ENCODE data around the gene ZBTB18.

Gene ZBTB18

DNA sequence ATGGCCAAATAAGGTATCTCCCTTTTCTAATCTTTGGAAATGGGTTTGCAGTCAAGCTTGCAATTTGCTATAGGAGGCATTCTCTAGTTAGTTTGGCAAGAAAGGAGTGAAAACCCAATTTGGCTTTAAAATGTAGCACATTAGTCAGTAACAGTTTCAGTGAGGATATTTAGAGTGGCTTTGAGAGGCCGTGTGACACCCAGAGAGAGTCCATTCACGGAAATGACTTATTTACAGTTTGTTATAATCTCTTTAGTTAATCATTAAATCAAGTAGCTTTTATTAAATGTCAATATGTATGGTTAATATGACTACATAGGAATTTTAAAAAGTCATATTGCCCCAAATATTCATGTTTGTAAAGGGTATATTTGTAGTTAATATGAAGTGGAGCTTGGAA lies 9.6 kb downstream of the ZBTB18 start:
- DNase-seq (ENCODE audit: low read depth, low spot score) = no peak

DNA sequence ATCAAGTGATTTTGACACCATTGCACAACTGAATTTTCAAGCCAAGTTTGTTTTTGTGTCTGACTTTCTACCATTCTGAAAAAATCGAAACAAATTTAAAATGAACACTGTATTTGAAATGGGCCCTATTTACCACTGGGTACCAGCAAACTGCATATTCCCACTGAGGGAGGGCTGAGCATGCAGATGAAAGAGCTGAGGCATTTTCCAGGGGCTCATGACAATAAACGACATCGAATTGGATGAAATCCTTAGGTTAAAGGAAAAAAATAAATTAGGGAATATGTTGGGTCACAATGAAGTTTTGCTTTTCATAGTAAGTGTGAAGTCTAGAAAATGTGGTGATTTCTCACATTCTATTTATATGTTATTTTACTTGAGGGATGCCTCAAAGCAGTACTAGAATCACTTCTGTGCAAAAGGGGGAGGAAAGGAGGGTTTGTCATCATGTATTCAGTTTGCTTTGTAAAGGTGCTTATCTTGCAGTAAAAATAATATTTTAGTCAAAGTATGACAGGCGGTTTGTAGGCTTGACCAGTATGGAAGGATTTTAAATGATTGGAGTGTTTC lies 11.2 kb downstream of the ZBTB18 start:
- no peak for DNase-seq (ENCODE audit: low read depth, low spot score)

DNA sequence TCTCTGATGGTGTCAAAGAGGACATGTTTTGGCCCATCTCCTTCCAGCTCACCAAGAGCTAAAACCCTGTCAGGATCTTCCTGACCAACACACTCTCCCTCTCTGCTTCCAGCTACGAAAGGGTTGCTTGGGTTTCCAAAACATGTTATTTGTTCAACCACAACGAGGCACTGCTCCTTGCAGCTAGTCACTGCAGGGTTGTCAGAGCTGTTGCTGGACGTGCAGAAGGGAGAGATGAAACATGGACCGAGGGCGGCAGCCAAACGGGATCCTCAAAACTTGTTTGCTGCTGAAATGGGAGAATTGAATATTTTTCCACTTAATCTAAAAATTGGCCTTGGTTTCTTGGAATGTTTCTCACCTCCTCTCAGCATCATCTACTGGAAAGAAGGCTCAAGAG lies 12.4 kb downstream of the ZBTB18 start:
- no peak for DNase-seq (ENCODE audit: low read depth, low spot score)

GRCh38 chr1:244064621-244065020 lies 13.5 kb downstream of the ZBTB18 start:
- DNase-seq (ENCODE audit: low read depth, low spot score) = no peak

- DNase-seq (ENCODE audit: low read depth, low spot score) = no peak
These were observed 14.1 kb downstream of the ZBTB18 start for GRCh38 chr1:244065063-244065793.

DNA sequence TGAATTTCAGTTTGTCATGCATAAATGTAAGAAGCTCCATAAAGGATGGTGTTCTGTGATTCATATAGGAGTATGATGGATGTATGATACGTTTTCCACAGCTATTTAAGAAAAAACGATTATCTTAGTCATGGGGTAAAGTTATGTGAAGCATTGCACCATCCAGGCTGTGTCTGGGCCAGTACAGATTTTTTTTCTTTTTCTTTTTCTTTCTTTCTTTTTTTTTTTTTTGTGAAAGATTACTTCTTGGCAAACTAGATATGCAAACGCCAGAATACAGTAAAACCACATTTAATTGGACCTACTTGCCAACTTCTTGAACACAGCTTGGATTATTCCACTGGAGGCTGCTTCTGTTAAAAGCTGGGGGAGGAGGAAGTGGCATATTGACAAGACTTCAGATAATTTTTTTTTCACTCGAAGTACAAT lies 14.9 kb downstream of the ZBTB18 start:
- no peak for DNase-seq (ENCODE audit: low read depth, low spot score)

- DNase-seq (ENCODE audit: low read depth, low spot score) = no peak
These were observed 16.1 kb downstream of the ZBTB18 start for GRCh38 chr1:244066954-244067716.

GRCh38 chr1:244067893-244068292 lies 16.8 kb downstream of the ZBTB18 start:
- DNase-seq (ENCODE audit: low read depth, low spot score) = no peak

DNA sequence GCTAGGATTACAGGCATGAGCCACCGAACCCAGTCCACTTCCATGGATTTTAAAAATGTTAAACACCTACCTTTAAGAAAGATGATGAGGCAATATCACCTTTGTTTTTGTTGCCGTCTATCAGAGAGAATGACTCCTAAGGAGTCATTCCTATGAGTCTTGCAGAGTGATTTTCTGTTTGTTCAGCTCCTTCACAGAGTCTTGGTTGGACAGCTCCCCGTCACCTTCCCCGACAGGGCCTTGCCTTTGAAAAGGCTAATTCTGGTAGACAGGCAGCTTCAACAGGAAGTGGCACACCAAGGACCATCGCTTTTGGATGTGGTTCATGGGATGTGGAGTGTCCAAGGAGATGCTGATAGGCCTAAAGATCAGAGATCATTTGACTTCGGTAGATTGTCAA lies 17.5 kb downstream of the ZBTB18 start:
- DNase-seq (ENCODE audit: low read depth, low spot score) = no peak

GRCh38 chr1:244069326-244069898 lies 18.3 kb downstream of the ZBTB18 start:
- no peak for DNase-seq (ENCODE audit: low read depth, low spot score)

DNA sequence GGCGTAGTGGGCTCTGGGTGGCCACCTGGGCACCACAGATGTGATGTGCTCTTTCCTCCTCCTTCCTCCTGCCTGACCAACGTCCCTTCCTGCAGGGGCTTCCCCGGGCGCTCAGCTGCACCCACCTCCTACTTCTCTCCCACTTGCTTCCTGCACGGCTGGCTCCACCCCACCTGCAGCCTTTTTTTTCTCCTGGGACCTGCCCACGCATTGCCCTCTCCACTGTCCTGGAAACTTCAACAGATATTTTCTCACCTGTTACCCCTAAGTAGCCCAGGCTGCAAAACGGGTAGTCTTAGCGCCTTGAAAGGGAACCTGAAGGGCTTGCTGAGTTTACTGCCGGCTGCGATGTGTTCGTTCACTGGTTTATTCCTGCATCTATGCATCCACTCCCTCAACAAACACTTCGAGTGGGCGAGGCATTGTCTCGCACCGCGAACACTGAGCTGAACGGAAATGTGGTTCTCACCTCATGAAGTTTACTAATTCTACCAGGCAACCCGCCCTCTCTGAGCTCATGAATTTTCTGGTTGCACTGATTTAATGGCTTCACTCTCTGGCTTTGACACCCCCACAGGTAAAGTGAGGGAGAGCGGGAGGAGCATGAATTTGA lies 23.6 kb downstream of the ZBTB18 start:
- DNase-seq (ENCODE audit: low read depth, low spot score) = peak; percentile 39

- no peak for DNase-seq (ENCODE audit: low read depth, low spot score)
These were observed 24.2 kb downstream of the ZBTB18 start for GRCh38 chr1:244075247-244075722.

- DNase-seq (ENCODE audit: low read depth, low spot score) = no peak
These were observed 25.7 kb downstream of the ZBTB18 start for GRCh38 chr1:244076740-244077139.

- no peak for DNase-seq (ENCODE audit: low read depth, low spot score)
These were observed 26.6 kb downstream of the ZBTB18 start for GRCh38 chr1:244077473-244078220.

DNA sequence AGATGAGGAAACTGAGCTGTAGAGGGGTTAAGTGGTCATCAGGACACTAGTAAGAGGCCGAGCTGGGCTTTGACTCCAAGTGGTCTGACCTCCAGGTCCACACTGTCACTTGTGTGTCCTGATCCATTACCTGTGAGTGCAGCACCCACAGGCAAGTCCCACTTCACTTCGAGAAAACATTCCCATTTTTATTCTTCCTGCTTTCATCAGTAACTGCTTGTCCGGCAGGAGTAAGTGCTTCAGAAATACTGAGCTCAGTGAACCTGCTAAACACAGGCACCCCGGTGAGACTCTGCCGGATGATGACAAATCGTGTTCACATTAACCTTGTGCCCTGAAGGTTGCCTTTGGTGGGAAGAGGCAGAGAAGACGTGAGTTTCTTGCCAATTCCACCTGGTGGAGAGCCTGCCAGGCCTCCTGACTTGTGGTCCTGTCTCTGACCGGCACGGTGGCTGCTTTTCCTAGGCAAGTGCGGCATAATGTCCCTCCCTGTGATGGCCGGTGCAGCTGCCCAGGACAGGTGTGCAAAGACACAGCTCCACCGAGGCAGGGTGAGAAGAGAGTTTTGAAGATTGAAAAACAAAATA lies 29.4 kb downstream of the ZBTB18 start:
- no peak for DNase-seq (ENCODE audit: low read depth, low spot score)

GRCh38 chr1:244082969-244083368 lies 31.9 kb downstream of the ZBTB18 start:
- DNase-seq (ENCODE audit: low read depth, low spot score) = no peak

GRCh38 chr1:244083383-244083943 lies 32.4 kb downstream of the ZBTB18 start:
- no peak for DNase-seq (ENCODE audit: low read depth, low spot score)

- no peak for DNase-seq (ENCODE audit: low read depth, low spot score)
These were observed 33.7 kb downstream of the ZBTB18 start for GRCh38 chr1:244084763-244085162.

GRCh38 chr1:244085891-244086290 lies 34.8 kb downstream of the ZBTB18 start:
- DNase-seq (ENCODE audit: low read depth, low spot score) = no peak

DNA sequence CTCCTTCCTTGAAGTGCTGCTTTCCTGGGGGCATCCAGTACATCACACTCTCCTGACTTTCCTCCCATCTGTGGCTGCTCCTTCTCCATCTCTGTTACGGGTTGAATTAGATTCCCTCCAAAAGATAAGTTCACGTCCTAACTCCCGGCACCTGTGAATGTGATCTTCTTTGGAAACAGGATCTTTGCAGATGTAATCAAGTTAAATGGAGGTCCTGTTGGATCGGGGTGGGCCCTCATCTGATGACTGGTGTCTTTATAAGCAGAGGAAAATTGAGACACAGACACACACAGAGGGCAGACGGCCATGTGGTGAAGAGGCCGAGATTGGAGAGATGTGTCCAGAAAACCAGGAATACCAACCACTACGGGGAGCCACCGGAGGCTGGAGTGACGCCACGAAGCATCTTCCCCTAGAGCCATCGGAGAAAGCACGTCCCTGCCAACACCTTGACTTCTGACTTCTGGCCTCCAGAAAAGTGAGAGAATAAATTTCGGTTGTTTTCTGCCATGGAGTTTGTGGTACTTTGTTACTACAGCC lies 36.0 kb downstream of the ZBTB18 start:
- DNase-seq (ENCODE audit: low read depth, low spot score) = no peak

All from activated CD4-positive, CD25-positive, alpha-beta regulatory T cell treated with anti-CD3 and anti-CD28 coated beads, Interleukin-2, amount 50 U/mL, for 16 hours (primary cell).